Peyer's patch (tissue), 4 donors: Measurements from ENCODE around the gene IVNS1ABP. TPM values are rescaled to one million over a fixed set of nuclear protein-coding genes. Genes with fewer than 3 reads are reported as not detected.

Experiments
- DNase-seq, 3 donors: peaks; one replicate each; pipeline ENCODE4 v3.0.0-alpha.2; 2017 to 2019
- H3K27ac ChIP-seq, 4 donors: fragments of 200-600 bp; sonication (generic); one replicate each; pipeline ENCODE4 v1.5.1; 2016 to 2019
- H3K27me3 ChIP-seq, 2 donors: fragments of 200-600 bp; sonication (generic); one replicate each; pipeline ENCODE4 v1.5.1; 2019
- H3K36me3 ChIP-seq, 3 donors: fragments of 200-600 bp; sonication (generic); one replicate each; pipeline ENCODE4 v1.5.1; 2016 to 2019
- H3K4me1 ChIP-seq, 4 donors: fragments of 200-600 bp; sonication (generic); one replicate each; pipeline ENCODE4 v1.5.1; 2016 to 2019
- H3K4me3 ChIP-seq, 4 donors: fragments of 200-600 bp; sonication (generic); 1 replicate in 3 of 4; 2 replicates in 1 of 4; pipeline ENCODE4 v1.5.1; 2016 to 2019; ENCODE audit warnings: mild to moderate bottlenecking in 1 of 4
- H3K9me3 ChIP-seq, 4 donors: fragments of 200-600 bp; sonication (generic); one replicate each; pipeline ENCODE4 v1.5.1; 2016 to 2019; ENCODE audit warnings: mild to moderate bottlenecking in 1 of 4
- CTCF ChIP-seq, 6 experiments: fragments of 450-650 bp in 4 of 6; fragments of 200-600 bp in 2 of 6; sonication (generic) in 1 of 6; IDR thresholded peaks; one replicate each; pipeline ENCODE4 v1.5.1; 2017 to 2019; ENCODE audit warnings: antibody characterized with exemption in 6 of 6, mild to moderate bottlenecking in 3 of 6, moderate library complexity in 1 of 6
- POLR2A ChIP-seq, 2 donors: fragments of 450-650 bp; IDR thresholded peaks; one replicate each; pipeline ENCODE4 v1.5.1; 2017; ENCODE audit warnings: antibody characterized with exemption in 2 of 2, mild to moderate bottlenecking in 2 of 2, moderate library complexity in 2 of 2
- total RNA-seq, 4 donors: library from RNA; depleted of rRNA; stranded (reverse); fragments of >200 nt; gene quantifications; one replicate each; pipeline ENCODE4 v1.1.0, GENCODE V29; 2016

Gene IVNS1ABP
- total RNA-seq, 4 donors from 2014 or later: 84.8 to 248 (median 104) TPM

DNA sequence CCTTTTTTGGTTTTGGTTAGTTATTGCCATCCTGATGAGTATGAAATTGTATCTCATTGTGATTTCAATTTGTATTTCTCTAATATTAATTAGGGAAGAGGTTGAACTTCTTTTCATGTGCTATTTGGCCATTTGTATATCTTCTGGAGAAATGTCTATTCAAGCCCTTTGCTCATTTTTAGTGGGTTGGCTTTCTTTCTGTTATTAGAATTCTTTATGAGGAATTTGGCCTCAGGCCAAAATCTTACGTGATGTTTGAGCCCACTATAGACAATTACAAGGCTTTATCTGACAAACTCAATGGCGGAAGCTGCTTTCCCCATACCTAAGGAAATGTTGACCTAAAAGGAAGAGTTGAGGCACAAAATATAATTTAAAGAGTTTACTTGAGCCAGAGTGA is 32.9 kb downstream of the IVNS1ABP start:
- no peak for TF ChIP-seq POLR2A (IDR thresholded peaks at IDR 0.05)
- no peak for TF ChIP-seq CTCF (IDR thresholded peaks at IDR 0.05)
- Histone ChIP-seq H3K4me1 (no peaks in the 10 kb centered on the region), H3K4me3 (no peak overlapping the region), H3K36me3 (no peaks in the 10 kb centered on the region), H3K27me3 (no peaks in the 10 kb centered on the region), H3K27ac (no peak overlapping the region), H3K9me3 (no peaks in the 10 kb centered on the region)
- no peak for DNase-seq

DNA sequence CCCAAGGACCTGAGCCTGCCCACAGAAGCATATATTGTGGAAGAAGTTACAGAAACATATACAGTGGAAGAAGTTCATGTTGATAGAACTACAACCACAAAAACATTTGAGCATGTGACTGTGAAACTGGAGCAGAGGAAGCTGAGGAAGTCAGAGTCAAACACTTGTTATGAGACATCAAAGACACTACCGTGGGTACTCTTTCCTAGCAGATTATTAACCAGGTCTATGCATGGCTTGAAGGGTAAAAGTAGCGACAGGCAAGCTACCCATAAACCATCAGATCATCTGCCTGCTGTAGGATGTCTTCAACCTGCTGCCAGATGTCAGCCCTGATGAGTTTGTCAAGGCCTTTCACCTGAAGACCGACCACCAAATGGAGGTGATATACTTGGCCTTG is 35.8 kb downstream of the IVNS1ABP start:
- Histone ChIP-seq H3K4me3 (no peak overlapping the region), H3K27me3 (no peaks in the 10 kb centered on the region), H3K27ac (peak overlapping the region in 1 of 4 donors; percentile 11), H3K9me3 (no peaks in the 10 kb centered on the region), H3K36me3 (no peaks in the 10 kb centered on the region), H3K4me1 (no peaks in the 10 kb centered on the region)
- TF ChIP-seq CTCF (IDR thresholded peaks at IDR 0.05) (no peak), POLR2A (IDR thresholded peaks at IDR 0.05) (no peak)
- DNase-seq: no peak

- TF ChIP-seq POLR2A (IDR thresholded peaks at IDR 0.05) (no peak), CTCF (IDR thresholded peaks at IDR 0.05) (no peak)
- Histone ChIP-seq H3K4me3 (no peak overlapping the region), H3K27me3 (no peaks in the 10 kb centered on the region), H3K36me3 (no peaks in the 10 kb centered on the region), H3K9me3 (no peaks in the 10 kb centered on the region), H3K4me1 (no peaks in the 10 kb centered on the region), H3K27ac (no peak overlapping the region)
- no peak for DNase-seq
Observed at GRCh38 chr1:185280589-185280988, 36.5 kb downstream of the IVNS1ABP start.

- TF ChIP-seq POLR2A (IDR thresholded peaks at IDR 0.05) (no peak), CTCF (IDR thresholded peaks at IDR 0.05) (no peak)
Observed at GRCh38 chr1:185279571-185279970, 37.5 kb downstream of the IVNS1ABP start.

GRCh38 chr1:185271921-185272320 is 45.1 kb downstream of the IVNS1ABP start:
- DNase-seq: no peak
- Histone ChIP-seq H3K4me1 (no peaks in the 10 kb centered on the region), H3K27ac (no peak overlapping the region), H3K36me3 (no peaks in the 10 kb centered on the region), H3K4me3 (no peak overlapping the region), H3K9me3 (no peaks in the 10 kb centered on the region), H3K27me3 (no peaks in the 10 kb centered on the region)
- no peak for TF ChIP-seq POLR2A (IDR thresholded peaks at IDR 0.05)
- no peak for TF ChIP-seq CTCF (IDR thresholded peaks at IDR 0.05)

More at GRCh38 chr1:185279571-185279970, 37.5 kb downstream of the IVNS1ABP start:
- H3K27me3 ChIP-seq: no peaks in the 10 kb centered on the region
- H3K9me3 ChIP-seq: no peaks in the 10 kb centered on the region
- no peak overlapping the region for H3K27ac ChIP-seq
- H3K36me3 ChIP-seq: no peaks in the 10 kb centered on the region
- no peak for DNase-seq
- H3K4me1 ChIP-seq: no peaks in the 10 kb centered on the region
- H3K4me3 ChIP-seq: no peak overlapping the region

DNA sequence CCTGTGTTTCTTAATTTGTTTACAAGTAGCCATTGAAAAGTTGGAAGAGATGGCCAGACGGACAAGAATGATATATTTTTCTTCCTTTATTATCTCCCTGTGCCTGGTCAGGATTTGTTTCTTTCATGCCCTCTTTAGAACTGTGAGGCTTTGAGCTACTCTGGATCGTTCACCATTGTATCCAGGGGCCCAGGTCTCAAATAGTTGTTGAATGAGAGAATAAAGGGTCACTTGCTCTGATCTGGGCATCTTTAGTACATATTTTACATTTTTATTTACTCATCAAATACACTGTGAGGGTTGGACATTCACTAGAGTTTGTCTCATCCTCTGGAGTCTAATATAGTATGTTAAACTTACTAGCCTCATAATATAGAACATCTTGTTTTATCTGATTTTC is 48.7 kb downstream of the IVNS1ABP start:
- H3K27ac ChIP-seq: no peak overlapping the region
- no peak for TF ChIP-seq POLR2A (IDR thresholded peaks at IDR 0.05)
- TF ChIP-seq CTCF (IDR thresholded peaks at IDR 0.05): no peak
- H3K4me3 ChIP-seq: no peak overlapping the region
- H3K4me1 ChIP-seq: no peaks in the 10 kb centered on the region
- H3K36me3 ChIP-seq: no peaks in the 10 kb centered on the region
- no peaks in the 10 kb centered on the region for H3K27me3 ChIP-seq
- no peaks in the 10 kb centered on the region for H3K9me3 ChIP-seq
- DNase-seq: no peak
